GM10248 (cell line): Measurements from ENCODE around the gene ZNF512B.

Experiments used
- CTCF ChIA-PET: fragments of 300-600 bp; sonication (Branson Sonifier 250); formaldehyde crosslinking; extraction: SDS; loops from one replicate; lab custom pipeline; 2021; ENCODE audit warnings: antibody characterized with exemption; lab: Yijun Ruan, JAX
- POLR2A ChIA-PET: fragments of 350-650 bp; sonication (Branson Sonifier 250); formaldehyde crosslinking; extraction: SDS; loops from one replicate; lab custom pipeline; 2020; ENCODE audit warnings: antibody characterized with exemption; lab: Yijun Ruan, JAX
- DNase-seq: peaks from one replicate; pipeline ENCODE4 v3.0.0; 2012; ENCODE audit errors: extremely low spot score
- CTCF ChIP-seq: IDR thresholded peaks from 2 replicates; pipeline ENCODE4 v1.5.1; 2012; ENCODE audit warnings: mild to moderate bottlenecking, low read depth; ENCODE audit errors: extremely low read depth, missing control alignments, control extremely low read depth

The ZNF512B gene

GRCh38 chr20:63967330-63968135 is 2.2 kb downstream of the ZNF512B start:
- no peak for DNase-seq
- POLR2A ChIA-PET = interaction anchor here (1.0 kb wide), 1 partner anchor 12 kb away, joined by 3 read pairs; the partner anchor contains the start of gene SAMD10
- CTCF ChIA-PET = interaction anchor here (1.8 kb wide), 1 partner anchor 13 kb away, joined by 10 read pairs; the partner anchor contains the start of genes PRPF6 and SAMD10
- TF ChIP-seq CTCF = no peak

GRCh38 chr20:63966944-63967322 is 2.8 kb downstream of the ZNF512B start:
- ChIA-PET POLR2A (no interaction called here), CTCF (interaction anchor here (0.8 kb wide), 1 partner anchor 9 kb away, joined by 4 read pairs; no protein-coding TSS in a partner anchor)
- no peak for DNase-seq
- no peak for TF ChIP-seq CTCF

- no peak for DNase-seq
- CTCF ChIA-PET = interaction anchor here (0.8 kb wide), 1 partner anchor 9 kb away, joined by 4 read pairs; no protein-coding TSS in a partner anchor
- TF ChIP-seq CTCF = no peak
- POLR2A ChIA-PET = no interaction called here
These were observed 3.4 kb downstream of the ZNF512B start for GRCh38 chr20:63966172-63966943.

- POLR2A ChIA-PET = no interaction called here
- TF ChIP-seq CTCF = no peak
- no peak for DNase-seq
- CTCF ChIA-PET = interaction anchor here (1.9 kb wide), 1 partner anchor 10 kb away, joined by 8 read pairs; no protein-coding TSS in a partner anchor
These were observed 5.3 kb downstream of the ZNF512B start for GRCh38 chr20:63964412-63964811.

- ChIA-PET CTCF (interaction anchor here (0.6 to 1.9 kb wide), 2 partner anchors 10 to 75 kb away, joined by 3 to 8 read pairs; no protein-coding TSS in a partner anchor), POLR2A (no interaction called here)
- DNase-seq = no peak
- no peak for TF ChIP-seq CTCF
These were observed 5.9 kb downstream of the ZNF512B start for GRCh38 chr20:63963784-63964301.

GRCh38 chr20:63963348-63963741 is 6.4 kb downstream of the ZNF512B start:
- no peak for TF ChIP-seq CTCF
- ChIA-PET POLR2A (no interaction called here), CTCF (interaction anchor here (0.6 to 1.9 kb wide), 2 partner anchors 11 to 75 kb away, joined by 3 to 8 read pairs; no protein-coding TSS in a partner anchor)
- no peak for DNase-seq
